A549 (cell line): ENCODE data around the gene CHST10. TPM values are rescaled to one million over a fixed set of nuclear protein-coding genes. Genes with fewer than 3 reads are reported as not detected.

Experiments used
- ATAC-seq, 2 experiments: fragments of 200-7000 bp in 1 of 2; fragments of >200 bp in 1 of 2; cut with Nextera tagmentation in 1 of 2; cut with Tn5 transposase in 1 of 2; 3 replicates each; pipeline versions ENCODE4 v1.8.0 to v1.9.1; 2018 to 2020; ENCODE audit warnings: mild to moderate bottlenecking in 1 of 2, moderate library complexity in 1 of 2
- CTCF ChIA-PET: fragments of 300-600 bp; sonication (Branson Sonifier 250); formaldehyde crosslinking; extraction: SDS; loops from one replicate; lab custom pipeline; 2021; ENCODE audit warnings: antibody characterized with exemption, inconsistent platforms; lab: Yijun Ruan, JAX
- POLR2A ChIA-PET: fragments of 350-600 bp; formaldehyde crosslinking; extraction: SDS; loops from one replicate; lab custom pipeline; 2021; ENCODE audit warnings: antibody characterized with exemption, inconsistent platforms; lab: Yijun Ruan, JAX
- DNase-seq, 2 experiments: peaks; one replicate each; pipeline versions ENCODE4 v3.0.0 to v3.0.0-alpha.2; 2011 to 2016; ENCODE audit warnings: low read depth in 1 of 2, low spot score in 1 of 2
- FAIRE-seq: peaks from 2 replicates; lab custom pipeline; 2011; peaks lifted over from hg19 to GRCh38; lab: Jason Lieb, UNC
- H3K27ac ChIP-seq, 2 experiments: fragments of >200 bp; sonication (Bioruptor Twin); formaldehyde crosslinking; 3 replicates each; pipeline ENCODE4 v1.5.1; 2016 to 2017
- H3K4me1 ChIP-seq: fragments of >200 bp; sonication (Bioruptor Twin); formaldehyde crosslinking; 3 replicates; pipeline ENCODE4 v1.6.1; 2016
- H3K4me2 ChIP-seq: fragments of >200 bp; sonication (Bioruptor Twin); formaldehyde crosslinking; 3 replicates; pipeline ENCODE4 v1.6.1; 2016
- H3K4me3 ChIP-seq: fragments of >200 bp; sonication (Bioruptor Twin); formaldehyde crosslinking; 3 replicates; pipeline ENCODE4 v1.5.1; 2016
- H3K9me3 ChIP-seq: fragments of >200 bp; sonication (Bioruptor Twin); formaldehyde crosslinking; 3 replicates; pipeline ENCODE4 v1.6.1; 2016
- ATOH8 ChIP-seq: fragments of 250-450 bp; sonication (Bioruptor Pico); IDR thresholded peaks from 2 replicates; pipeline ENCODE4 v1.5.0; 2020; ENCODE audit warnings: low read depth, mild to moderate bottlenecking, moderate library complexity
- BHLHE40 ChIP-seq: IDR thresholded peaks from 2 replicates; pipeline ENCODE4 v1.6.1; 2012; ENCODE audit warnings: low read depth, low read length, inconsistent platforms
- CEBPB ChIP-seq, 2 experiments: fragments of >200 bp in 1 of 2; sonication (Bioruptor Twin) in 1 of 2; formaldehyde crosslinking in 1 of 2; IDR thresholded peaks; 2 replicates each; pipeline ENCODE4 v1.6.1; 2012 to 2016
- CTCF ChIP-seq: fragments of >200 bp; sonication (Bioruptor Twin); formaldehyde crosslinking; IDR thresholded peaks from 3 replicates; pipeline ENCODE4 v1.5.1; 2016
- E2F6 ChIP-seq: IDR thresholded peaks from 2 replicates; pipeline ENCODE4 v1.6.1; 2012; ENCODE audit warnings: low read depth, borderline replicate concordance
- GATA3 ChIP-seq: IDR thresholded peaks from 2 replicates; pipeline ENCODE4 v1.6.1; 2012; ENCODE audit warnings: borderline replicate concordance
- HDAC2 ChIP-seq: fragments of 200-600 bp; sonication (generic); IDR thresholded peaks from 2 replicates; pipeline ENCODE4 v1.6.1; 2016
- HEYL ChIP-seq: fragments of 250-450 bp; sonication (Bioruptor Pico); IDR thresholded peaks from 2 replicates; pipeline ENCODE4 v1.8.0; 2021; ENCODE audit warnings: mild to moderate bottlenecking, moderate library complexity
- HMGXB4 ChIP-seq: fragments of 250-450 bp; sonication (Bioruptor Pico); IDR thresholded peaks from 2 replicates; pipeline ENCODE4 v1.5.0; 2021; ENCODE audit warnings: mild to moderate bottlenecking, moderate library complexity, borderline replicate concordance
- HOXB5 ChIP-seq: fragments of 250-450 bp; sonication (Bioruptor Pico); IDR thresholded peaks from 2 replicates; pipeline ENCODE4 v1.5.0; 2020; ENCODE audit warnings: mild to moderate bottlenecking, moderate library complexity
- KDM1A ChIP-seq: fragments of 200-600 bp; sonication (generic); IDR thresholded peaks from 2 replicates; pipeline ENCODE4 v1.6.1; 2016; ENCODE audit warnings: low read depth, mild to moderate bottlenecking
- KDM5A ChIP-seq: fragments of 200-600 bp; sonication (generic); IDR thresholded peaks from 2 replicates; pipeline ENCODE4 v1.6.1; 2016; ENCODE audit warnings: antibody characterized with exemption, mild to moderate bottlenecking
- NFE2L2 ChIP-seq: fragments of 150-350 bp; conservative IDR thresholded peaks from 2 replicates; pipeline ENCODE4 v1.6.1; 2014; ENCODE audit warnings: low read length
- RAD21 ChIP-seq, 2 experiments: fragments of >200 bp in 1 of 2; sonication (Bioruptor Twin) in 1 of 2; formaldehyde crosslinking in 1 of 2; IDR thresholded peaks in 1 of 2; conservative IDR thresholded peaks in 1 of 2; 2 replicates in 1 of 2; 3 replicates in 1 of 2; pipeline ENCODE4 v1.6.1; 2012 to 2018; ENCODE audit warnings: inconsistent platforms in 1 of 2
- RNF2 ChIP-seq: fragments of 200-600 bp; sonication (generic); IDR thresholded peaks from 2 replicates; pipeline ENCODE4 v1.6.1; 2016; ENCODE audit warnings: low read depth, mild to moderate bottlenecking, antibody characterized with exemption, moderate library complexity, borderline replicate concordance
- SMC3 ChIP-seq: fragments of >200 bp; sonication (Bioruptor Twin); formaldehyde crosslinking; IDR thresholded peaks from 3 replicates; pipeline ENCODE4 v1.6.1; 2018; ENCODE audit warnings: inconsistent platforms
- ZC3H11A ChIP-seq: fragments of 450-650 bp; IDR thresholded peaks from 2 replicates; pipeline ENCODE4 v1.6.1; 2014; ENCODE audit warnings: antibody characterized with exemption, mild to moderate bottlenecking
- ZFP36 ChIP-seq: fragments of 450-650 bp; IDR thresholded peaks from 2 replicates; pipeline ENCODE4 v1.6.1; 2014; ENCODE audit warnings: borderline replicate concordance; ENCODE audit not compliant: partially characterized antibody
- WGBS: methylation state at CpG from one replicate; pipeline ENCODE4 v1.1.6; 2017; ENCODE audit errors: missing lambda C conversion rate; 5-methylcytosine and 5-hydroxymethylcytosine counted together
- polyA plus RNA-seq, 4 experiments: library from polyadenylated mRNA; depleted of rRNA in 3 of 4; stranded (reverse); fragments of >200 nt; fragmentation: RNase III in 1 of 4; extraction: RNeasy Plus Mini Kit Qiagen cat#74134 plus additional on column Dnase treatment in 1 of 4; gene quantifications; 2 replicates in 3 of 4; 3 replicates in 1 of 4; pipeline ENCODE4 v1.2.3, GENCODE V29; 2011 to 2017

CHST10 gene
- polyA plus RNA-seq, 2 of the 4 experiments (the other 2 are of a cell fraction), result 16.6 to 24.0 TPM

GRCh38 chr2:100381240-100381639, 36.2 kb downstream of the CHST10 start:
- POLR2A ChIA-PET, result interaction anchor here (1.1 kb wide), 1 partner anchor 89 kb away, joined by 3 read pairs; no protein-coding TSS in a partner anchor
- no peak overlapping the region for H3K4me2 ChIP-seq
- DNase-seq, result peak; percentile 31 to 81
- peak; percentile 80 to 92 for ATAC-seq
- peak; percentile 51 for FAIRE-seq
- no peaks in the 10 kb centered on the region for H3K9me3 ChIP-seq
- WGBS, result 42% methylated on average over 4 of the region's 4 CpGs
- TF ChIP-seq E2F6, result no peak
- TF ChIP-seq BHLHE40, result no peak
- TF ChIP-seq RAD21 (conservative IDR thresholded peaks at IDR 0.05 in 1 of 2, IDR thresholded peaks at IDR 0.05 in 1 of 2), result peak; percentile 82 to 90
- TF ChIP-seq SMC3, result peak; percentile 81
- TF ChIP-seq CTCF, result peak; percentile 84
- CTCF ChIA-PET, result interaction anchor here (0.6 to 8.9 kb wide), 29 partner anchors 9 to 823 kb away, joined by 3 to 188 read pairs (median 5); no protein-coding TSS in a partner anchor
- H3K4me1 ChIP-seq, result 0 out of 3 replicates have a peak, but pooled peaks cover 2% of the 10 kb centered on the region
- H3K27ac ChIP-seq, result peak overlapping the region in 1 of 2 experiments; percentile 40; a peak in 2 of 6 replicates
- H3K4me3 ChIP-seq, result no peak overlapping the region

- Histone ChIP-seq H3K4me1 (0 out of 3 replicates have a peak, but pooled peaks cover 2% of the 10 kb centered on the region), H3K9me3 (no peaks in the 10 kb centered on the region), H3K4me3 (no peak overlapping the region), H3K4me2 (no peak overlapping the region), H3K27ac (peak overlapping the region in 1 of 2 experiments; percentile 40; a peak in 2 of 6 replicates)
- ChIA-PET CTCF (interaction anchor here (1.1 to 8.9 kb wide), 26 partner anchors 10 to 822 kb away, joined by 3 to 188 read pairs (median 6); no protein-coding TSS in a partner anchor), POLR2A (interaction anchor here (1.1 kb wide), 1 partner anchor 89 kb away, joined by 3 read pairs; no protein-coding TSS in a partner anchor)
- 76% methylated on average over 3 of the region's 3 CpGs for WGBS
- ATAC-seq, result peak in 1 of 2 experiments; percentile 42; a peak in 3 of 6 replicates
- DNase-seq, result no peak
- no peak for FAIRE-seq
- no peak for TF ChIP-seq HDAC2
- no peak for TF ChIP-seq RAD21 (conservative IDR thresholded peaks at IDR 0.05 in 1 of 2, IDR thresholded peaks at IDR 0.05 in 1 of 2)
- no peak for TF ChIP-seq ZFP36
Observed at GRCh38 chr2:100380681-100381080, 36.8 kb downstream of the CHST10 start.

- ChIA-PET CTCF (interaction anchor here (0.7 to 4.2 kb wide), 2 partner anchors 110 to 115 kb away, joined by 3 to 36 read pairs; no protein-coding TSS in a partner anchor), POLR2A (no interaction called here)
- ATAC-seq, result no peak
- TF ChIP-seq BHLHE40 (no peak), HOXB5 (CRISPR knock-in tag) (no peak), NFE2L2 (no peak), CEBPB (IDR thresholded peaks at IDR 0.05) (no peak), ZC3H11A (no peak), GATA3 (no peak), KDM1A (no peak), CTCF (no peak), KDM5A (no peak), RNF2 (no peak), ATOH8 (CRISPR knock-in tag) (no peak), HEYL (CRISPR knock-in tag) (no peak), HMGXB4 (CRISPR knock-in tag) (no peak)
- FAIRE-seq, result no peak
- DNase-seq, result no peak
- no peak overlapping the region for H3K27ac ChIP-seq
- no peak overlapping the region for H3K4me2 ChIP-seq
- H3K4me3 ChIP-seq, result no peak overlapping the region
- H3K9me3 ChIP-seq, result no peaks in the 10 kb centered on the region
- H3K4me1 ChIP-seq, result 0 out of 3 replicates have a peak, but pooled peaks cover 2% of the 10 kb centered on the region
- 82% methylated on average over 6 of the region's 7 CpGs for WGBS
Observed at GRCh38 chr2:100376836-100377235, 40.6 kb downstream of the CHST10 start.
